Posterior cingulate gyrus (tissue), 11 donors: ENCODE data around the gene FLNB.
A peak's percentile ranks its signal among the peaks of the same experiment; 100 is the strongest.

Experiments used
- DNase-seq, 10 donors: peaks; one replicate each; pipeline versions ENCODE4 v3.0.0 to v3.0.0-alpha.2; 2020 to 2021; ENCODE audit warnings: mixed read lengths in 3 of 10
- intact Hi-C: fragments of 100-400 bp; cut with DNase I; formaldehyde crosslinking; loops from one replicate; pipeline ENCODE4 v1.15.1; 2023

Gene FLNB, protein sequence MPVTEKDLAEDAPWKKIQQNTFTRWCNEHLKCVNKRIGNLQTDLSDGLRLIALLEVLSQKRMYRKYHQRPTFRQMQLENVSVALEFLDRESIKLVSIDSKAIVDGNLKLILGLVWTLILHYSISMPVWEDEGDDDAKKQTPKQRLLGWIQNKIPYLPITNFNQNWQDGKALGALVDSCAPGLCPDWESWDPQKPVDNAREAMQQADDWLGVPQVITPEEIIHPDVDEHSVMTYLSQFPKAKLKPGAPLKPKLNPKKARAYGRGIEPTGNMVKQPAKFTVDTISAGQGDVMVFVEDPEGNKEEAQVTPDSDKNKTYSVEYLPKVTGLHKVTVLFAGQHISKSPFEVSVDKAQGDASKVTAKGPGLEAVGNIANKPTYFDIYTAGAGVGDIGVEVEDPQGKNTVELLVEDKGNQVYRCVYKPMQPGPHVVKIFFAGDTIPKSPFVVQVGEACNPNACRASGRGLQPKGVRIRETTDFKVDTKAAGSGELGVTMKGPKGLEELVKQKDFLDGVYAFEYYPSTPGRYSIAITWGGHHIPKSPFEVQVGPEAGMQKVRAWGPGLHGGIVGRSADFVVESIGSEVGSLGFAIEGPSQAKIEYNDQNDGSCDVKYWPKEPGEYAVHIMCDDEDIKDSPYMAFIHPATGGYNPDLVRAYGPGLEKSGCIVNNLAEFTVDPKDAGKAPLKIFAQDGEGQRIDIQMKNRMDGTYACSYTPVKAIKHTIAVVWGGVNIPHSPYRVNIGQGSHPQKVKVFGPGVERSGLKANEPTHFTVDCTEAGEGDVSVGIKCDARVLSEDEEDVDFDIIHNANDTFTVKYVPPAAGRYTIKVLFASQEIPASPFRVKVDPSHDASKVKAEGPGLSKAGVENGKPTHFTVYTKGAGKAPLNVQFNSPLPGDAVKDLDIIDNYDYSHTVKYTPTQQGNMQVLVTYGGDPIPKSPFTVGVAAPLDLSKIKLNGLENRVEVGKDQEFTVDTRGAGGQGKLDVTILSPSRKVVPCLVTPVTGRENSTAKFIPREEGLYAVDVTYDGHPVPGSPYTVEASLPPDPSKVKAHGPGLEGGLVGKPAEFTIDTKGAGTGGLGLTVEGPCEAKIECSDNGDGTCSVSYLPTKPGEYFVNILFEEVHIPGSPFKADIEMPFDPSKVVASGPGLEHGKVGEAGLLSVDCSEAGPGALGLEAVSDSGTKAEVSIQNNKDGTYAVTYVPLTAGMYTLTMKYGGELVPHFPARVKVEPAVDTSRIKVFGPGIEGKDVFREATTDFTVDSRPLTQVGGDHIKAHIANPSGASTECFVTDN (N-terminal part only)

GRCh38 chr3:58008141-58009025 is at the start of gene FLNB:
FLNB (plus strand) TSS chr3:58008422; CDS start chr3:58008565, 143 bp downstream.
- intact Hi-C loops: loop anchor here (5.0 to 10.0 kb wide), 2 partner anchors 169 to 296 kb away; partner anchors contain the start of genes HTD2 and RPP14
- DNase-seq: peak; percentile 48 to 95 (median 66)

GRCh38 chr3:57958642-57959422 is 49.4 kb upstream of the FLNB start:
- DNase-seq: peak in 2 of 10 donors; percentile 45 to 51
- intact Hi-C loops: no loop called here

GRCh38 chr3:57959423-57960173 is 48.6 kb upstream of the FLNB start:
- DNase-seq: peak in 2 of 10 donors; percentile 25 to 35
- intact Hi-C loops: no loop called here

- peak in 1 of 10 donors; percentile 3 for DNase-seq
- intact Hi-C loops: no loop called here
Observed at GRCh38 chr3:57960174-57960505, 48.1 kb upstream of the FLNB start.

DNA sequence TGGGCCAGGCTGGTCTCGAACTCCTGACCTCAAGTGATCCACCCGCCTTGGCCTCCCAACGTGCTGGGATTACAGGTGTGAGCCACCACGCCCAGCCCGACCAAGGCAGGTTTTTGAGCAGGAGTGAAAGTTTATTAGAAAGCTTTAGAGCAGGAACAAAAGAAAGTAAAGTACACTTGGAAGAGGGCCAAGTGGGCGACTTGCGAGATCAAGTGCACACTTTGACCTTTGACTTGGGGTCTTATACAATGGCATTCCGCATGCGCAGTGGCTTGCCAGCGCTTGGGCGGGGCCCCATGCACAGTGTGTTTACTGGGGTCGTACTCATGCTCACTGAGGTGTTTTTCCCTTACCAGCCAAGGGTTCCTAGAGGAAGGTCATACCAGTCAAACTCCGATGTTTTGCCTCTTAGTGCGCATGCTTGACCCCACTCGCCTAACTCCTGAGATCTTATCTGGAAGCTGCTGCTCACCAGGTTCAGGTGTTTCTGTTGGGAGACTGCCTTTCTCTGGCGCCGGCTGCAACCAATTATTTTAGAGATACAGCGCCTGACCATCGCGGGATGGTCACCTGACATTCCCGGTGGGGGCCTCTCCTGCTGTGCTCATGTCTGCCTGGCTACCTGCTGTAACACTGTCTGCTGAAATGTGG is 46.9 kb upstream of the FLNB start:
- no peak for DNase-seq
- intact Hi-C loops: no loop called here

DNA sequence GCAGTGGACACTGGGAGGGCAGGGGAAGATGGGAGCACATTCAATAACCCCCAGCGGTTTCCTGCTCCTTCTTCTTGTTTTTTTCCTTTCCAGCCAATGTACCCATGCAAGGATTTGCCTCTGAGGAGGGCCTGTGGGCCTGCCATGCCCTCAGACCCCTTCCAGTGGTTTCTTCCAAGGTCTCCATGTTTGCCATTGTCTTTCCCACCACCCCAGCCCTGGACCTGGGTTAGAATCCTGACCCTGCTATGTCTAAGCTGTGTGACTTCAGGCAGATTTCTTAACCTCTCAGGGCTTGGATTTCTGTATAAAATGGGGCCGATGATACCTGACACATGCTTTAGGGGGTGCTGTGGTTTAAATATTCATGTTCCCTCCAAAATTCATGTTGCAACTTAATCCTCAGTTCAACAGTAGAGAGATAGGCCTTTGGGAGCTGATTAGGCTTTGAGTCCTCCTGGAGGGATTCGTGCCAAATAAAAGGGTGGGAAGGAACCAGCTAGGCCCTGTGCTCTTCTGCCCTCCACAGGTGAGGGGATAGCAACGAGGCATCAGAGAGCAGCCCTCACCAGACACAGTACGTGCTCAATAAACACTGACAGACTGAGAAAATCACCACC is 46.3 kb upstream of the FLNB start:
- intact Hi-C loops: no loop called here
- no peak for DNase-seq

DNA sequence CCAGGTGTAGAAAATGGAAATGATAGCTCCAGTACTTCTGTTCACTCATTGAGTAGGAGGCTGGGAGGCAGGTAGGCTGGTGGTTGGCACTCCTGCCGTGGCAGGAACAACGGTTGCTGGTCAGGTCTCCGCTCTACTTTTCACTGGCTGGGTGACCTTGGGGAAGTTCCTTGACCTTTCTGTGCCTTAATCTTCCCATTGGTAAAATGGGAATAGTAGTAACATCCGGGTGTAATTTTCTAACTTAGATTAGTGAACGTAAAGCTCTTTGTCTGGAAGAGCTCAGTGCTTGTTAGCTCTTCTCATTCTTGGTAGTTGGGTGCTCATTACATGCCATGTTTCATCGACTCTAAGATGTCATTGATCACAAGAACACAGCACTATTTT is 45.8 kb upstream of the FLNB start:
- DNase-seq: no peak
- intact Hi-C loops: no loop called here

- intact Hi-C loops: no loop called here
- DNase-seq: peak in 1 of 10 donors; percentile 32
Observed at GRCh38 chr3:57963811-57964346, 44.3 kb upstream of the FLNB start.

DNA sequence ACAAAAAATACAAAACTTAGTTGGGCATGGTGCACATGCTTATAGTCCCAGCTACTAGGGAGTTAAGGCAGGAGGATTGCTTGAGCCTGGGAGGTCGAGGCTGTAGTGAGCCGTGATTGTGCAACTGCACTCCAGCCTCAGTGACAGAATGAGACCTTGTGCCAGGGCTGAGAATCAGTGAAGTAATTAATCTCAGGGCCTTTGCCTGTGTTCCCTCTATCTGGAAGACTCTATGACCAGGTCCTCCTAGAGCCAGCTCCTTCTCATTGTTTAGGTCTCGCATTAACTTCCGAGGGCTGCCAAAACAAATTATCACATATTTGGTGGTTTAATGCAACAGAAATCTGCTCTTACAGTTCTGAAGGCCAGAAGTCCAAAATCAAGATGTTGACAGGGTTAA is 41.4 kb upstream of the FLNB start:
- DNase-seq: peak in 1 of 10 donors; percentile 4
- intact Hi-C loops: no loop called here

DNA sequence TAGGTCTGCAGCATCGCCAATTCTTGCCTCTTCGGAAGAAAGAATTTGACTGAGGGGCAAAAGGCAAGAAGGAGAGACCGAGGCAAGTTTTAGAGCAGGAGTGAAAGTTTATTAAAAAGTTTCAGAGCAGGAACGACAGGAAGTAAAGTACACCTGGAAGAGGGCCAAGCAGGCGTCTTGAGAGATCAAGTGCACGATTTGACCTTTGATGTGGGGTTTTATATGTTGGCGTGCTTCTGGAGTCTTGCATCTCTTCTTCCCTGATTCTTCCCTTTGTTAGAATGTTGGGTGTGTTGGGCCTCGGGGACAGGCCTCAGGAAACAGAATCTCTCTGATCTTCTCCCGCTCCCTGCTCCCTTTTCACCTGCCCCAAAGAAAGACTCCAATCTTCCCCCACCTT is 40.6 kb upstream of the FLNB start:
- intact Hi-C loops: no loop called here
- peak in 1 of 10 donors; percentile 6 for DNase-seq

- intact Hi-C loops: no loop called here
- DNase-seq: peak in 1 of 10 donors; percentile 36
Observed at GRCh38 chr3:57968501-57968900, 39.7 kb upstream of the FLNB start.

DNA sequence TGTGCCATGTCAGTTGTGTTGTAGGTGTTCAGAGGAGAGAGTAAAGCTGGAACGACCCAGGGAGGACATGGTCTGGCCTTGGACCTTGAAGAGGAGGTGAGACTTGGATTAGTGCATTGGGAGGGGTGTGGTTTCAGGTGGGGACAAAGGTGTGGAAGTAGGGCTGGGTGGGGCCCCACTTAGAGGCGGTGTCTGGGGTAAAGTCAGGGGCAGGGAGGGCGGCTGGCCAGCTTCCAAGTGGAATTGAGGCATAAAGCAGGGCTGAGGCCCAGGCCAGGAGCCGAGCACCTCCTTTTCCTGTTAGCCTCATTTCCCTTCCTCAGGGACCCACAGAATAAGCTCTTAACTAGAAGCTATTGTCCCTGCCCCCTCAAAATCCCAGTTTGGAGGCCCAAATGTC is 36.2 kb upstream of the FLNB start:
- DNase-seq: peak in 1 of 10 donors; percentile 47
- intact Hi-C loops: no loop called here

DNA sequence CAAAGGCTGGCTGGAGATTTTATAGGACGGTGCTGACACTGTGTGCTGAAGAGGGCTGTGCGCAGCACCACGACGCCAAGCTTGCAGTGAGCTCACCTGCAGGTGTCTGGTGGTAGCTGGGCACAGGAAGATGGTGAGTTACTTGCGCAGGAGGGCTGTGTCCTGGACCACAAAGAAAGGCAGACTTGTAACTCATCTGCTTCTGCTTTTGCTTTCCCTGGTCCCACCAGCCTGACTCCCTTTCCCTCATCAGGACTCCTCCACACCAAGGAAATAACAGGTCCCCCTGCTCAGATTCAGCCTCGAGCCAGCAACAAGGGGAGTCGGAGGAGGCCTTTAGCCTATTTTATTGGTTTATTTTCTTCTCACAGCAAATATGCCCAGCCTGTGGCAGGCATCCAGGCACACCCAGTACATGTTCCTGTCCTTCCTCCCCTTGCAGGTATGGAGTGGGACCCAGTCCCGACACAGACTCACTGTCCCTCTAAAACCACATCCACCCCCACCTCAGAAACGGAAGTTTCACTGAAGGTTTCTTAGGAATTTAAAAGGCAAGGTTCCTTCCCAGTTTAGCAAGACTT is 35.6 kb upstream of the FLNB start:
- DNase-seq: peak in 1 of 10 donors; percentile 75
- intact Hi-C loops: no loop called here

GRCh38 chr3:57973715-57974477 is 34.3 kb upstream of the FLNB start:
- intact Hi-C loops: no loop called here
- DNase-seq: peak in 1 of 10 donors; percentile 21

- intact Hi-C loops: no loop called here
- DNase-seq: peak in 1 of 10 donors; percentile 0
Observed at GRCh38 chr3:57974796-57975388, 33.3 kb upstream of the FLNB start.
